ENCODE measurements around the gene SYTL4. TPM values are rescaled to one million over a fixed set of nuclear protein-coding genes. Genes with fewer than 3 reads are reported as not detected.

SYTL4 gene
- total RNA-seq, 1 experiment from 2014 or later, result 0.13 TPM

DNA sequence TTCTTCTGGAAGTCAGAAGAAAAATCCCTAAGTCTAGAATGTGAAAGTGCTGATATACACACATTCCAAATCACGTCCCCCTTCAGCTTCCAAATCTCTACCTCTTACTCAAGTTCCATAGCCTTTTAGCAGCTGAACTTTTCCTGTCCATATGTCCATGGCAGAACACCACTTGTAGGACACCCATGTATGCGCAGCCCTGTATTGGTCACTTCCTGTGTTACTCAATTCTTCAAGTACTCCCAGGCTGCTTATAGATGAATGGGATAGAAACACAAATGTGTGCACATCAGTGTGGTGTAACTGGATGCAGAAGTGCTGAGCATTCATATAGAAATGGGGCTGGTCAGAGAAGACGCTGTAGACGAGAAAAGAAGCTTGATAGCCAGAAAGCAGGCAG lies 69.1 kb downstream of the SYTL4 start:
- Histone ChIP-seq H3K9ac (ENCODE audit: extremely low read depth, insufficient read length, low read length) (no peak overlapping the region), H3K14ac (ENCODE audit: insufficient read depth, low read length) (no peak overlapping the region), H3K79me2 (ENCODE audit: insufficient read depth, low read length) (no peaks in the 10 kb centered on the region; the same call in 1 of the 2 replicates), H2BK20ac (ENCODE audit: low read depth, low read length, poor library complexity, severe bottlenecking) (no peak overlapping the region), H4K5ac (ENCODE audit: insufficient read length, low read depth, low read length) (no peak overlapping the region), H3K27ac (ENCODE audit: insufficient read length, low read depth, low read length) (no peak overlapping the region), H2AFZ (ENCODE audit: low read length) (no peak overlapping the region), H2BK120ac (ENCODE audit: low read depth, low read length, poor library complexity, severe bottlenecking) (no peak overlapping the region), H3T11ph (ENCODE audit: low read length) (no peak overlapping the region), H4K91ac (ENCODE audit: insufficient read length, low read depth, low read length) (no peak overlapping the region), H3K27me3 (ENCODE audit: insufficient read depth, low read length) (no peaks in the 10 kb centered on the region; the same call in 1 of the 2 replicates), H2BK15ac (ENCODE audit: low read depth, low read length) (no peak overlapping the region), H3K4ac (ENCODE audit: low read depth, low read length) (no peak overlapping the region), H3K23me2 (ENCODE audit: insufficient read length, low read depth, low read length, poor library complexity, severe bottlenecking) (no peaks in the 10 kb centered on the region), H3K18ac (ENCODE audit: insufficient read length, low read depth, low read length) (no peak overlapping the region), H3K23ac (ENCODE audit: insufficient read length, low read depth, low read length) (no peak overlapping the region), H2BK5ac (ENCODE audit: insufficient read length, low read length) (no peak overlapping the region), H3K56ac (ENCODE audit: insufficient read length, low read depth, low read length) (no peak overlapping the region), H4K8ac (replicated peaks; ENCODE audit: insufficient read length, low read depth, low read length) (no peak overlapping the region), H3K9me3 (ENCODE audit: control insufficient read depth, low read depth, low read length) (peaks cover 4% of the 10 kb centered on the region), H2BK12ac (ENCODE audit: insufficient read length, low read depth, low read length) (no peak overlapping the region), H3K79me1 (ENCODE audit: insufficient read depth, low read depth, low read length, poor library complexity, severe bottlenecking) (no peaks in the 10 kb centered on the region), H4K20me1 (ENCODE audit: control insufficient read depth, insufficient read depth, insufficient read length) (no peaks in the 10 kb centered on the region), H2AK5ac (ENCODE audit: insufficient read length, low read length) (no peak overlapping the region), H3K4me2 (ENCODE audit: insufficient read depth, insufficient read length, low read length) (no peak overlapping the region), H3K4me1 (ENCODE audit: insufficient read depth, low read length) (no peaks in the 10 kb centered on the region)
- H3K27me3 Mint-ChIP-seq (ENCODE audit: low read depth), result no peaks in the 10 kb centered on the region; the same call in 1 of the 2 replicates
- peaks cover 2 to 66% of the 10 kb centered on the region in 2 experiments; a peak in 4 of 5 replicates for H3K9me3 Mint-ChIP-seq
- H3K4me1 Mint-ChIP-seq, result no peaks in the 10 kb centered on the region
- no peak overlapping the region for H3K27ac Mint-ChIP-seq
- no peak for TF ChIP-seq CTCF (conservative IDR thresholded peaks at IDR 0.05)
- H3K36me3 Mint-ChIP-seq (ENCODE audit: insufficient read depth in 1 of 3, low read depth in 3 of 3), result no peaks in the 10 kb centered on the region; a peak in 1 of 7 replicates
- WGBS (ENCODE audit: extremely low coverage, insufficient read length, low lambda C conversion rate), result no CpG with 5 or more reads among the region's 4 CpGs
- no peak overlapping the region for H3K4me3 Mint-ChIP-seq
- DNase-seq, result no peak

All from H9 (cell line).